ENCODE measurements around the gene SHROOM3. TPM values are rescaled to one million over a fixed set of nuclear protein-coding genes. Genes with fewer than 3 reads are reported as not detected.

The SHROOM3 gene
- total and polyA plus RNA-seq, 2 of the 13 experiments (the other 11 are each of a cell fraction or from before 2014, with no cell fraction given), result 0.01 TPM; not detected in 1

DNA sequence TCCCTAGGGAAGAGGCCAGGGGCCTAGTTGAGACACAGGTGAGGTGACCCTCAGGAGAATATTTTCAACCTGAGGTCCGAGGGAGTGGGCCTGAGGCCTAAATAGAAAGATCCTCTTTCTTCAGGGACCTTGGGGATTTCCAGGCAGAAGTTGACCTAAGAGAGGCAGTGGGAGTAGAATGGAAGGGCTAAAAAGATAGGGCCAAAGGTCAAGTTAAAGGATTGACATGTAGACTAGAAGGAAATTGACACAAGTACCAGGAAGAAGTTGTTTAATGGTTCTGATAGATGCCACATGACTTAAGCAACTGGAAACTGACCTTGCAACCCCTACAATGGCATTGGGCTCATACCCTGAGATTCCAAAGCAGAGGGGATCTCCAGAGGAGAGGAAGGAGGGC is 76.9 kb downstream of the SHROOM3 start:
- 24% methylated on average over 1 of the region's 1 CpG for WGBS (ENCODE audit: low lambda C conversion rate)
- H3K4me2 ChIP-seq (ENCODE audit: low read depth, low read length), result no peak overlapping the region
- DNase-seq (ENCODE audit: low spot score) (no peak), ATAC-seq (no peak), FAIRE-seq (no peak)
- in situ Hi-C loops (cut with HindIII; ENCODE audit: extremely low pct_ligation_motif_present, low pct_unique_long_range_greater_than_20kb), result no loop called here
- no TSS peak for BruUV-seq (replicated peaks)
- H3K9ac ChIP-seq (ENCODE audit: insufficient read depth, low read depth, low read length), result no peak overlapping the region
- H3K9me3 ChIP-seq (ENCODE audit: low read length), result no peaks in the 10 kb centered on the region
- intact Hi-C loops (cut with micrococcal nuclease; ENCODE audit: unreplicated experiment), result loop anchor here (1.0 to 10.0 kb wide), 5 partner anchors 220 to 533 kb away; no protein-coding TSS in a partner anchor
- ChIA-PET POLR2A (no interaction called here), CTCF (ENCODE audit: low intra/inter-chr PET ratio, low total read pairs) (interaction anchor here (1.2 to 2.6 kb wide), 4 partner anchors 81 to 532 kb away, joined by 3 to 27 read pairs (median 6); no protein-coding TSS in a partner anchor)
- H3K79me2 ChIP-seq (ENCODE audit: insufficient read depth, low read length), result no peaks in the 10 kb centered on the region
- no peaks in the 10 kb centered on the region for H3K36me3 ChIP-seq (replicated peaks in 1 of 2; ENCODE audit: control insufficient read depth in 1 of 2, insufficient read depth in 2 of 2, low read length in 2 of 2)
- H3K27ac ChIP-seq (ENCODE audit: extremely low read length, insufficient read depth, low read length), result no peak overlapping the region
- no peaks in the 10 kb centered on the region for H3K4me1 ChIP-seq (ENCODE audit: insufficient read depth, low read length)
- H4K20me1 ChIP-seq (ENCODE audit: insufficient read depth, low read length), result no peaks in the 10 kb centered on the region
- no peak overlapping the region for H2AFZ ChIP-seq (ENCODE audit: low read length)
- no peaks in the 10 kb centered on the region for H3K27me3 ChIP-seq (ENCODE audit: control insufficient read depth in 1 of 2, insufficient read depth in 2 of 2, low read length in 2 of 2)
- H3K4me3 ChIP-seq (replicated peaks in 1 of 3; ENCODE audit: insufficient read depth in 1 of 3, low read depth in 2 of 3, low read length in 3 of 3), result no peak overlapping the region
- no peak for TF ChIP-seq THAP11 (CRISPR knock-in tag; IDR thresholded peaks at IDR 0.05)
- TF ChIP-seq SAP130 (CRISPR knock-in tag; IDR thresholded peaks at IDR 0.05; ENCODE audit: low read depth), result no peak
- TF ChIP-seq SP4 (CRISPR knock-in tag; IDR thresholded peaks at IDR 0.05), result no peak
- TF ChIP-seq HIC2 (CRISPR knock-in tag; IDR thresholded peaks at IDR 0.05; ENCODE audit: low read depth), result no peak
- no peak for TF ChIP-seq GABPB1 (CRISPR knock-in tag; IDR thresholded peaks at IDR 0.05)
- no peak for TF ChIP-seq BORCS8-MEF2B (CRISPR knock-in tag; IDR thresholded peaks at IDR 0.05)
- TF ChIP-seq ATAD3A (CRISPR knock-in tag; IDR thresholded peaks at IDR 0.05), result no peak
- TF ChIP-seq ZMYM3 (CRISPR knock-in tag; IDR thresholded peaks at IDR 0.05), result no peak
- no peak for TF ChIP-seq ZNF567 (CRISPR knock-in tag; IDR thresholded peaks at IDR 0.05; ENCODE audit: borderline replicate concordance)
- TF ChIP-seq ISX (CRISPR knock-in tag; conservative IDR thresholded peaks at IDR 0.05), result no peak
- TF ChIP-seq RBFOX2 (IDR thresholded peaks at IDR 0.05; ENCODE audit: low read depth, low read length), result no peak
- no peak for TF ChIP-seq ZFP36L1 (CRISPR knock-in tag; IDR thresholded peaks at IDR 0.05)
- no peak for TF ChIP-seq MED13 (CRISPR knock-in tag; IDR thresholded peaks at IDR 0.05)

Measured in HepG2 (cell line).